Trophoblast cell (in vitro differentiated cells and primary cell): ENCODE data around the gene TXNL4A.

Experiments
- DNase-seq, 2 donors: peaks; one replicate each; pipeline ENCODE4 v3.0.0-alpha.2; 2016
- H2AFZ ChIP-seq: 2 replicates; pipeline ENCODE4 v1.6.1; 2013; ENCODE audit warnings: low read length, moderate library complexity, mild to moderate bottlenecking; ENCODE audit not compliant: insufficient read depth, poor library complexity
- H2AK5ac ChIP-seq: 2 replicates; pipeline ENCODE4 v1.6.1; 2013; ENCODE audit warnings: mild to moderate bottlenecking, low read length
- H2BK120ac ChIP-seq: 2 replicates; pipeline ENCODE4 v1.6.1; 2013; ENCODE audit warnings: low read length, mild to moderate bottlenecking, moderate library complexity; ENCODE audit not compliant: insufficient read depth, poor library complexity
- H2BK12ac ChIP-seq: 2 replicates; pipeline ENCODE4 v1.6.1; 2013; ENCODE audit warnings: mild to moderate bottlenecking, low read length, moderate library complexity
- H2BK5ac ChIP-seq: 2 replicates; pipeline ENCODE4 v1.6.1; 2013; ENCODE audit warnings: low read length, low read depth, moderate library complexity, mild to moderate bottlenecking; ENCODE audit not compliant: poor library complexity
- H3K14ac ChIP-seq: 2 replicates; pipeline ENCODE4 v1.6.1; 2013; ENCODE audit warnings: mild to moderate bottlenecking, low read length
- H3K18ac ChIP-seq: 2 replicates; pipeline ENCODE4 v1.6.1; 2013; ENCODE audit warnings: mild to moderate bottlenecking, low read length
- H3K23ac ChIP-seq: 2 replicates; pipeline ENCODE4 v1.6.1; 2013; ENCODE audit warnings: low read length
- H3K27ac ChIP-seq: 2 replicates; pipeline ENCODE4 v1.5.1; 2013; ENCODE audit warnings: low read depth, mild to moderate bottlenecking, inconsistent platforms, low read length, moderate library complexity
- H3K27me3 ChIP-seq: 2 replicates; pipeline ENCODE4 v1.6.1; 2013; ENCODE audit warnings: inconsistent platforms, mild to moderate bottlenecking, low read length, moderate library complexity; ENCODE audit not compliant: insufficient read depth
- H3K36me3 ChIP-seq, 2 experiments: 1 replicate in 1 of 2; 2 replicates in 1 of 2; pipeline ENCODE4 v1.6.1; 2013; ENCODE audit warnings: low read length in 2 of 2, mild to moderate bottlenecking in 2 of 2, moderate library complexity in 1 of 2; ENCODE audit not compliant: insufficient read depth in 2 of 2, control insufficient read depth in 1 of 2
- H3K4ac ChIP-seq: 2 replicates; pipeline ENCODE4 v1.6.1; 2013; ENCODE audit warnings: low read depth, mild to moderate bottlenecking, low read length, moderate library complexity
- H3K4me1 ChIP-seq, 2 experiments: 1 replicate in 1 of 2; 2 replicates in 1 of 2; pipeline ENCODE4 v1.6.1; 2013; ENCODE audit warnings: low read length in 2 of 2, mild to moderate bottlenecking in 2 of 2, moderate library complexity in 1 of 2; ENCODE audit not compliant: insufficient read depth in 2 of 2, control insufficient read depth in 1 of 2
- H3K4me2 ChIP-seq: 2 replicates; pipeline ENCODE4 v1.6.1; 2013; ENCODE audit warnings: inconsistent platforms, mild to moderate bottlenecking, low read length, moderate library complexity
- H3K4me3 ChIP-seq: 2 replicates; pipeline ENCODE4 v1.5.1; 2013; ENCODE audit warnings: mild to moderate bottlenecking, low read depth, low read length, inconsistent platforms
- H3K79me1 ChIP-seq: one replicate; pipeline ENCODE4 v1.6.1; 2013; ENCODE audit warnings: low read length
- H3K79me2 ChIP-seq: 2 replicates; pipeline ENCODE4 v1.6.1; 2013; ENCODE audit warnings: low read length, mild to moderate bottlenecking; ENCODE audit not compliant: control insufficient read depth, insufficient read depth, poor library complexity
- H3K9ac ChIP-seq: 2 replicates; pipeline ENCODE4 v1.6.1; 2013; ENCODE audit warnings: mild to moderate bottlenecking, low read length
- H3K9me3 ChIP-seq: 2 replicates; pipeline ENCODE4 v1.6.1; 2013; ENCODE audit warnings: low read depth, mild to moderate bottlenecking, control low read depth, inconsistent platforms, low read length; ENCODE audit not compliant: insufficient read depth
- H4K12ac ChIP-seq: 2 replicates; pipeline ENCODE4 v1.6.1; 2013; ENCODE audit warnings: low read depth, mild to moderate bottlenecking, low read length, moderate library complexity
- H4K8ac ChIP-seq: 2 replicates; pipeline ENCODE4 v1.6.1; 2013; ENCODE audit warnings: low read depth, mild to moderate bottlenecking, low read length, moderate library complexity
- H4K91ac ChIP-seq: one replicate; pipeline ENCODE4 v1.6.1; 2013; ENCODE audit warnings: low read depth, mild to moderate bottlenecking, low read length, moderate library complexity
- WGBS: extraction: QIAGEN DNeasy Blood & Tissue Kit; methylation state at CpG from one replicate; pipeline ENCODE4 v1.1.7; 2013; ENCODE audit warnings: missing lambda C conversion rate; ENCODE audit not compliant: insufficient read length, insufficient coverage; ENCODE audit errors: extremely low coverage; 5-methylcytosine and 5-hydroxymethylcytosine counted together

TXNL4A gene

GRCh38 chr18:80026363-80026762, 38.0 kb upstream of the TXNL4A start:
- DNase-seq, result no peak

DNA sequence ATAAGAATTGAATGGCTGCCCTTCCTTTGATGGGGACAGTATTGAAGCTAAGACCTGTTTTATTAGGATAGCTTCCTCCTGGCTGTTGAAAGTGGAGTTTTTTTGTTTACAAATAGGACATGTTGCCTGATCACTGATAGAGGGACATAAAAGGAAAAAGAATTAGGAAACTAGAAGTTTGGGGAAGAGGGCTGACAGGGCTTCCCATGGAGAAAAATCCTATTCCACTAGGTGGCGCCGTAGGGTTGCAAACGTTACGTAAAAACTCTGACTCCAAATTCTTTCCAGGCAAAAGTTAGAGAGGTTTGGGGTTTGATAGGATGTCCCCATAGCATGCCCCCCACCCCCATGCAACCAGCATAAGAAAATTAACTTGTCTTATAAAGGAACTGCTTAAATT, 34.8 kb upstream of the TXNL4A start:
- H3K27ac ChIP-seq, result no peak overlapping the region
- H4K8ac ChIP-seq, result no peak overlapping the region
- H2AK5ac ChIP-seq, result no peak overlapping the region
- no peaks in the 10 kb centered on the region for H3K4me1 ChIP-seq
- no peak overlapping the region for H2BK12ac ChIP-seq
- H2BK120ac ChIP-seq, result no peak overlapping the region
- H2AFZ ChIP-seq, result no peak overlapping the region
- no peaks in the 10 kb centered on the region for H3K79me1 ChIP-seq
- H4K12ac ChIP-seq, result no peak overlapping the region
- no peak overlapping the region for H3K9ac ChIP-seq
- no peak overlapping the region for H3K18ac ChIP-seq
- H2BK5ac ChIP-seq, result no peak overlapping the region
- H3K4ac ChIP-seq, result no peak overlapping the region
- no peak overlapping the region for H3K14ac ChIP-seq
- H3K4me2 ChIP-seq, result no peak overlapping the region
- H3K36me3 ChIP-seq, result no peaks in the 10 kb centered on the region
- H3K23ac ChIP-seq, result no peak overlapping the region
- no peak overlapping the region for H4K91ac ChIP-seq
- DNase-seq, result peak in 1 of 2 donors; percentile 9
- H3K79me2 ChIP-seq, result no peaks in the 10 kb centered on the region
- peaks cover 18% of the 10 kb centered on the region for H3K9me3 ChIP-seq
- no peak overlapping the region for H3K4me3 ChIP-seq
- H3K27me3 ChIP-seq, result no peaks in the 10 kb centered on the region
- no CpG with 5 or more reads among the region's 4 CpGs for WGBS

More at GRCh38 chr18:80026363-80026762, 38.0 kb upstream of the TXNL4A start:
- Histone ChIP-seq H3K27ac (no peak overlapping the region), H3K27me3 (no peaks in the 10 kb centered on the region), H2BK5ac (no peak overlapping the region), H3K18ac (no peak overlapping the region), H2BK12ac (no peak overlapping the region), H3K36me3 (no peaks in the 10 kb centered on the region), H3K4me3 (no peak overlapping the region), H3K14ac (no peak overlapping the region), H4K91ac (no peak overlapping the region), H3K9me3 (peaks cover 16% of the 10 kb centered on the region), H4K8ac (no peak overlapping the region), H2AK5ac (no peak overlapping the region), H3K4me1 (no peaks in the 10 kb centered on the region), H3K79me1 (no peaks in the 10 kb centered on the region), H3K23ac (no peak overlapping the region), H3K9ac (no peak overlapping the region), H3K4ac (no peak overlapping the region), H2BK120ac (no peak overlapping the region), H4K12ac (no peak overlapping the region), H3K79me2 (no peaks in the 10 kb centered on the region), H3K4me2 (no peak overlapping the region), H2AFZ (no peak overlapping the region)
- WGBS, result no CpG with 5 or more reads among the region's 7 CpGs

DNA sequence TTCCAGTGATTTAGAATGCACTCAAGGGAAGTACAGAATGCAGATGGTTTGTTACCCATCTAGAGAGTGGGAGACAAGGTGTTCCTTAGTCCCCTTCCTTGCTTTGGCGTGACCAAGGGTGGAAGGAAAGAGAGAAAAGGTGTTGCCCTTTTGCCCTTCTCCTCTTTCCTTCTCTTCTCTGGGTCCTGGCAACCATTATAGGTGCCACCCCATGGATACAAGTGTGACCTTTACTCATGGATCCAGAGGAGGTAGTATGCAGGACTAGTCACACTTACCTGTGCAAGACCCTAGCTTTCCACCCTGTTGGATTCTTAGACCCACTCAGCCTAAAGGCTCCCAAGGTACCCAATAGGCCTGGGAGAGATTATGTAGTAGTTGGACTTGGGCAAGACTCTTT, 34.2 kb upstream of the TXNL4A start:
- H3K36me3 ChIP-seq, result no peaks in the 10 kb centered on the region
- no CpG with 5 or more reads among the region's 1 CpG for WGBS
- no peak overlapping the region for H2BK12ac ChIP-seq
- no peak overlapping the region for H3K18ac ChIP-seq
- no peak overlapping the region for H3K23ac ChIP-seq
- no peak overlapping the region for H4K8ac ChIP-seq
- H4K91ac ChIP-seq, result no peak overlapping the region
- no peaks in the 10 kb centered on the region for H3K27me3 ChIP-seq
- no peak overlapping the region for H2BK120ac ChIP-seq
- H2BK5ac ChIP-seq, result no peak overlapping the region
- H3K79me1 ChIP-seq, result no peaks in the 10 kb centered on the region
- H3K14ac ChIP-seq, result no peak overlapping the region
- H3K4me1 ChIP-seq, result no peaks in the 10 kb centered on the region
- H2AFZ ChIP-seq, result no peak overlapping the region
- no peak overlapping the region for H4K12ac ChIP-seq
- no peak overlapping the region for H3K27ac ChIP-seq
- H3K4ac ChIP-seq, result no peak overlapping the region
- peaks cover 18% of the 10 kb centered on the region for H3K9me3 ChIP-seq
- peak in 1 of 2 donors; percentile 26 for DNase-seq
- no peaks in the 10 kb centered on the region for H3K79me2 ChIP-seq
- H2AK5ac ChIP-seq, result no peak overlapping the region
- no peak overlapping the region for H3K4me2 ChIP-seq
- H3K9ac ChIP-seq, result no peak overlapping the region
- no peak overlapping the region for H3K4me3 ChIP-seq

DNA sequence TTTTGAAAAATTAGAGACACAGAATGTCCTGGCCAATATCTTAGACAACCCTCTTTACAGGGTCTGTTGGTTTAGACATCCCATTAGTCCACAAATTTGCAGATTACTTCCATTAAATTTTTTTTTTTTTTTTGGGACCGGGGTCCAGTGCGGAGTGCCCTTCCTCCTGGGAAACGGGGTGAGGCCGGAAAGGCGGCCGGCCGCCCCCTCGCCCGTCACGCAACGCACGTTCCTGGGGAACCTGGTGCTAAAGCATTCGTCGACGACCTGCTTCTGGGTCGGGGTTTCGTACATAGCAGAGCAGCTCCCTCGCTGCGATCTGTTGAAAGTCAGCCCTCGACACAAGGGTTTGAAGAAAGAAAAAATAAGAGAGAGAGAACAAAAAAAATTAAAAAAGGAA, 24.4 kb upstream of the TXNL4A start:
- Histone ChIP-seq H3K4me3 (no peak overlapping the region), H3K4me1 (peaks cover 0 to 2% of the 10 kb centered on the region in 2 experiments), H2BK12ac (no peak overlapping the region), H4K12ac (no peak overlapping the region), H3K79me2 (no peaks in the 10 kb centered on the region), H3K23ac (no peak overlapping the region), H2BK120ac (no peak overlapping the region), H2BK5ac (no peak overlapping the region), H3K14ac (no peak overlapping the region), H3K4ac (no peak overlapping the region), H3K18ac (no peak overlapping the region), H2AFZ (no peak overlapping the region), H3K79me1 (no peaks in the 10 kb centered on the region), H3K9ac (no peak overlapping the region), H3K27ac (no peak overlapping the region), H4K91ac (no peak overlapping the region), H3K9me3 (peaks cover 18% of the 10 kb centered on the region), H3K4me2 (no peak overlapping the region), H3K27me3 (no peaks in the 10 kb centered on the region), H2AK5ac (no peak overlapping the region), H4K8ac (no peak overlapping the region), H3K36me3 (no peaks in the 10 kb centered on the region)
- WGBS, result no CpG with 5 or more reads among the region's 20 CpGs
- DNase-seq, result no peak
